Measurements from ENCODE around the gene FRMD4A.
"Not testable (repeated sequence)": the region's sequence is repeated elsewhere in the genome, so short reads cannot be mapped to it uniquely, and the experiment has no call there.

FRMD4A gene

DNA sequence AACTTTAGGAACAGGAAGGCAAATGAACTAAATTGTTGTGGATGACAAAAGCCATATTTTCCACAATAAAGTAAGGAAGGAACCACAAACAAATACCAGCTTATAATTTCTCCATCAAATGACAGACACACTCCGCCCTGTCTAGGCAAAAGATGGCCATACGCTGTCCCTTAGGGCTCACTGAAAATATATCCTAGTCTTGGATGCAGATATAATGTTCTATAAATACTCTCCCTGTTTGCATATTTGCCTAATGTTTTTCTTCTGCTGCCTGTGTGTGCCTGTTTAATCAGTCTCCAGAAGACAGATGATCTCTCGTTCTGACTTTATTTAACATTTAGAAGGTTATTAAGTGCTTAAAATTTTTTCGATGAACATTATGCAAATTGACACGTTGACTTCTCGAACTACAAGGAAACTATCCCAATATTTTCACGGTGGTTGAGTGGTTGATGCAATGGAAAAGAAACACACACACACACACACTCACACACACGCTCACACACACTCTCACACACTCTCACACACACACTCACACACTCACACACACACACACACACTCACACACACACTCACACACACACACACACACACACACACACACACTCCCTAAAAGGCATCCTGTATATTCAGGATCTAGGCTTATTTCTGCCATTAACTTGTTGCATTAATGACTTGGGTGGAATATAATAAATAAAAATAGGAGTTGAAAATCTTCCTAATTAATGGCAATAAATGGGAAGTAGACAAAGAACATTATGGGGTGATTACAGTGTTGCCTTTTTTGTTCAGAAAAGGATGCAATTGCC lies 446.9 kb downstream of the FRMD4A start:
- no peak for DNase-seq (ENCODE audit: low read depth, low spot score)

DNA sequence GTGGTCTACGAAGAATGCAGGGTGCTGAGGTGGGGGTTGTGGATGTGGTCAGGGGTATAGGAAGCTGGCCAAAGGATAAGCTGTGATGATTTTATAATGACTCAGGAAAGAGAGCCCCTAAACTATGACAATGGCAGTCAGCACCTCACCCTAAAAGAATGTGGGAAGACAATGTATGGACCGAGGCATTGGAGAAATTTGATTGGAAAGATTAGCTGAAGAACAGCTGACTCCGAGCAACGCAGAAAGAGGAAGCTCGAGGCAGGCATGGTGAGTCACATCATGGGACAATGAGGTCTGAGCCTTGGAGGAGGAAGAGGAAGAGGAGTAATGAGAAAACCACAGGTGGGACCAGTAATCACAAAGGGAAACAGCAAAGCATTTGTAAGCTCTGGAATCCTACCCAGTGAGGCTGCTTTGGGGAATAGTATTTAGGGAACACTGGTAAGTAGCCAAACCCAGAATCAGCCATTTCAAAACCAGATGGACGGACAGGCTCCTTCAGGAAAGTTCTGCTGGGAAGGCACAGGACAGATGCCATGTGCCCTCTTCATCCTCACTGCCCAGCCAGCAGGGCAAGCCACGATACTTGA lies 448.5 kb downstream of the FRMD4A start:
- no peak for DNase-seq (ENCODE audit: low read depth, low spot score)

DNA sequence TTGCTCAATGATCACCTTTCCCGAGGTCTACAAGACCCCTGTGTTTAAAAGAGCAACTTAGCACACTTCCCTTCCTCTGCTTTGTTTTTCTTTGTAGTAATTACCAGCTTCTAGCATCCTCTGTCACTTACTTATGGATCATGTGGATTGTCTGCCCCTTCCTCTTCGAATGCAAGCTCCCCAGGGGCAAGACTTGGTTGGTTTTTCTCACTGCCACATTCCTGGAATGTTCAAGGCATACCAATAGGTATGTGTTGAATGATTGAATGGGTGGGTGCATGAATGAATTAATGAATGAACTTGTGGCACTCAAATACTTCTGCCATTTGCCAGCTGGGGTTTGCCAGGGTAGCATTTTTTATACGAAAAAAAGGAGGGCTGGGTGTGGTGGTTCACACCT lies 450.0 kb downstream of the FRMD4A start:
- DNase-seq (ENCODE audit: low read depth, low spot score), result no peak

DNA sequence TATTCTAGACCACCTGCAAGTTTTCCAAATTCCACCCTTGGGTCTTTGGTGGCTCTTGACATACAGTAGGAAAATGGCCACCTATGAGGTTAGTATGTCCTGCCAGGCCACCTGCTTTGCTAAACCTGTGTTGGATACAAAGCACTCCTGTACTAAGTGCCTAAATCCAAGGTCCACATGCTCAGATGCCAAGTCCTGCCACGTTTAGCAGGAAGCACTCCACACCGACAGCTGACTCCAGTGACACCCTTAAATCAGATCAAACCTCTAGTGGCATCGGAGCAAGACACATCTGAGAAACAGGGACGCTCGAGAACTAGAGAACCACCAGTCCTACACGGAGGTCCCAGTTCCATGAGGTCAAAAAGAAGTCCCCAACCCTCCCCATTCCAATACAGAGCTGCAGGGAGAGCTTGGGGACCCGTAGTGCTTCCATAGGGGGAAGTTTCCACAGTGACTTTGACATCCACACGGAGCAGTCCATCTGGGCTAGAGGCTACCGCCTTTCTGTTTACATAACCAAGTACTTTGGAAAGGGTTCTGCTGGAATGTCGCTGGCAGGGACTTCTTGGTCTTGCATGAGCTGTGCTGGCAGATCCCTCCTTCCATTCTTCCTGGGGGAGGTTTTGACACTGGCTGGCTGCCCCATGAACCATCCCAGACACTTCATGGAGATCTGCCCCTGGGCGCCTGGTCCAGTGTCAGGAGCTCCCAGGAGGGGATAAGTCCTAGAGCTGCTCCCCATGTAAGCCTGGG lies 453.4 kb downstream of the FRMD4A start:
- no peak for DNase-seq (ENCODE audit: low read depth, low spot score)

DNA sequence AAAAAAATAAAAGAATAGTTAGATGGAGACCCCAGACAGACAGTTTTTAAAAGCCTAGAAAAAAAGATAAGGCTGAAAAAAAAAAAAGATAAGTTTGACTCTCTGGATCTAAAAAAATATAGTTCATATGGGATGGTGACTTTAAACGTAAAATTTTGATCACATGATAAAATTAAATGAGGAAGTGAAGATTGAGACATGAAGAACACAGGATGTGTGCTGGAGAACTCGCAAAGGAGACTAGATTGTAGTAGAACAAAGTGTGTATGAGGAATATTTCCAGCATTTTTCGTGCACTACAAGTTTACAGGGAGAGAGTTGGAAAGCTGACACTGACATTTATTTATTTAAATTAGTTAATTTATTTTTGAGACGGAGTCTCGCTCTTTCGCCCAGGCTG lies 457.5 kb downstream of the FRMD4A start:
- DNase-seq (ENCODE audit: low read depth, low spot score), result no peak

DNA sequence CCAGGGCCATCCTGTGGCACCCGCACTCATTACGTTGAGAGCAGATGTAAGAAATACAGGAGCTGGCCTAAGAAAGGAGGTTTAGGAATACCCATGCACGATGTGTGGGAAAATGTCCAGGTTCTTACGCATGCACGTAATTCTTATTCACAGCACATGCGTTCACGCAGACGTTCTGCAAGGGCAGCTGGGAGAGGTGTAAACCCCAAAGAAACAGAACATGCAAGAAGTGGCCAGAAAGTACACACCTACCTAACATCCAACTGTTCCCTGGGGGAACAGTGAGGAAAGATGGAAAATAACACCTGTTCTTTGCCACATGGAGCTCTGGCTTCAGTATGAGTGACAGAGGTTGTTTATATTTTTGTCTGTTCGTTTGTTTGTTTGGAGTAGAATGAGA lies 458.3 kb downstream of the FRMD4A start:
- no peak for DNase-seq (ENCODE audit: low read depth, low spot score)

DNA sequence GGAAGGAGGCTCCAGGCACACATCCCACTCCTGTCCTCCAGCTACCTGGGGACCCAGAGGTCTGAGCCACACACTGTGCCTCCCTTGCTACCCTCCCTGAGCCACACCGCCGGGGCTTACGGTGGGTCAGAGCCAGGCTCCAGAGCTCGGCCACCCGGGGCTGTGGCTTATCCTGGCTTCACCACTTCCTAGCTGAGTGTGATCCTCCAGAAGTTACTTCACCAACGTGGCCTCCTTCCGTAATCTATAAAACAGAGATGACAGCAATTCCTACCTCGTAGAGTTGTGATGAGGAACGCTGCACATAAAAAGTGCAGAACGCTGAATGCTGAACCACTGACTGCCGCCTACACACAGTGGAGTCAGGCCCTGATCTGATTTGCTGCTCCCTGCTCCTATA lies 458.9 kb downstream of the FRMD4A start:
- DNase-seq (ENCODE audit: low read depth, low spot score), result no peak

DNA sequence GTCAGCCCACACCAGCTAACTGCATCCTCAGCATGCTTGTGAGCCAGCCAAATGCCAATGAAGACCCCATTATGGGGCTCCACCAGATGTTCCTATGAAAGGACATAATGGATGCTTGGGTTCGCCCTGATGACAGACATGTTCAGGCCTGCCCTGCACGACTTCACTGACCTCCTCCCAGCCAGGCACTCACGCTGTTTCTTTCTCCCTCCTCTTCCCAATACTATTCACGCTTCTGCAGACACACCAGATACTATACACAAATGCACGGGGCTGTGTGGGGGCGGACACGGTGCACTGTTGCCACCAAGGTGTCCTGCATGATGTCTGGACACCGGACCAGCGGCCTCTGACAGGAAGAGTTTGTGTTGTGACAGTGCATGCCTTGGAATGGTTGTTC lies 459.7 kb downstream of the FRMD4A start:
- no peak for DNase-seq (ENCODE audit: low read depth, low spot score)

DNA sequence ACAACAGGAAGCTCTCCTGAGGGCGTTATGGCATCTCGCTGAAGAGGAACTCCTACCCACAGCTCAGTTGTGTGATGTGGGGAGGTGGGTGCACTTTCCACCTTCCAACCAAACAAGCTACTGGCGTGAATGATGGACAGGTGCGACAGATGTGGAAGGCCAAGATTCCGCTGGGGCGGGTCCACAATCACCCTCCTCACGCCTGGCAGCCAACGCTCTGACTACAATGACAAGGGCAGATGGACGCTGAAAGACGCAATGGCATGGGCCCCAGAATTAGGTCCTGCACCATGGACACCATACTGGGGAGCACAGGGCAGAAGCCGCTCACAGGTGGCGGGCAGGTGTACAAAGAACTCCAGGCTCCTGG lies 461.4 kb downstream of the FRMD4A start:
- no peak for DNase-seq (ENCODE audit: low read depth, low spot score)

DNA sequence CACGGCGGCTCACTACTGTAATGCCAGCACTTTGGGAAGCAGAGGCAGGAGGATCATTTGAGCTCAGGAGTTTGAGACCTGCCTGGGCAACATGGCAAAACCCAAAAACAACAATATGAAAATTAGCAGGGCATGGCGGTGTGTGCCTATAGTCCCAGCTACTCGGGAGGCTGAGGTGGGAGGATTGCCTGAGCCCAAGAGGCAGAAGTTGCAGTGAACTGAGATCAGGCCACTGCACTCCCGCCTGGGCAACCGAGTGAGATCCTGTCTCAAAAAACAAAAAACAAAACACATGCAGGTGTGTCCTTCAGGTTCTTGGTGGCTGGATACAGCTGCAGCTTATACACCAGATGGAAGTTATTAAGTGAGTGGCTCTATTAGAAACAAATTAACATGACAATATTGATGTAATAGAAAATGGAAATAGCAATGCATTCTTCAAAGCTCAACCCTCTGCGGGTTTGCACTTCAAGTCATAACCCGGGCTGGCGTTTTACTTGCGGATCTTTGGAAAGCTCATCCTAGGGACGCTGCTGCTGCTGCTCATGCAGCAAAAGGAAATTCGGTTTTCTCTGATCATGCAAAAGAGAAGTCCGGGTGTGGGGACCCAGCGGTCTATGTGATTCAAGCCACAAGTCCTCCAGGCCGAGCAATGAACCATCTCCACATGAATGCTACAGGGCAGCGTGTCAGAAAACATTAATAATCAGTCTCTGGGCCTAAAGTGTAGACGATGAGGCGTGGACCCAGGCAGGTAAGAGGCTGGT lies 462.0 kb downstream of the FRMD4A start:
- DNase-seq (ENCODE audit: low read depth, low spot score), result no peak

DNA sequence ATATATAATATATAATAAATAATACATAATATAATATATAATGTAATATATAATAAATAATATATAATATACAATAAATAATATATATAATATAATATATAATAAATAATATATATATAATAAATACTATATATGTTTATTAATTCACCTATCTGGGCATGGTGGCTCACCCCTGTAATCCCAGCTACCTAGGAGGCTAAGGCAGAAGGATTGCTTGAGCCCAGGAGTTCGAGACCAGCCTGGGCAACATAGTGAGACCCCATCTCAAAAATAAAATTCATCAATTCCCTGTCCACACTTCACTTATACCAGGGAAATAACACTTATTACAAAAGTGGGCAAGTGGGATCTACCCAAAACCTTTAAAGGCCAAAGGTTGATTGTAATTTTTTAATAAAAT lies 462.9 kb downstream of the FRMD4A start:
- DNase-seq (ENCODE audit: low read depth, low spot score), result no peak

DNA sequence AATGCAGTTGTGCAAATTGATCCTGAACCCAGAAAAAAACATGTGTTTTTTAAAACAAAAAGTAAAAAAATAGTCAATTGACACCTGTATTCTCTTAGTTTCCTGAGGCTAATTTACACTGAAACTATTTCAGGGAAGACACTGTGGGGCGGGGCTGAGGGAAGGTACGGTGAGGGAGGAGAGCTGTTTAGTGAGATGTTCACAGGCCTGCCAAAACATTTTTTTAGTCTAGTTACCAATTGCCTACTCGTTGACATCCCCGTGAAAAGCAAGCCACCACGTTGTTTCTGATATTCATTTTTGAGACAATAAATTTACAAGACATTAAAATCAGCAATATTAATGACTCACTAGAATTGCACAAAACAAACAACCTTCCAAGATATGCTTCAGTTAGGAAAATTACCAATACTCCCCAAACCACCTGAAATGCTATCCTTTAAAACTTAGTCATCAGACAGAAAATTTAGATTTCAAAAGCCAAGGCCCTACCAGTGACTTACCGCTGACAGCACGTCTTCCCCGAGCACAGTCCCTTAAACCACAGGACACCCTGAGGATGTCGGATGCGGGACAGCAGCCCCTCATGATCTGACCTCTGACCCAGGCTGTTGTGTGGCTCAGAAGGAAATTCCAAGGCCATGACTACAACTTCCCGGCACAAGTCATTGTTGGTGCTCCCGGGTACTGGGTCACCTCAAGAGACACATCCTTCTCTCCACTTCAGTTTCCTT lies 464.8 kb downstream of the FRMD4A start:
- DNase-seq (ENCODE audit: low read depth, low spot score), result no peak

DNA sequence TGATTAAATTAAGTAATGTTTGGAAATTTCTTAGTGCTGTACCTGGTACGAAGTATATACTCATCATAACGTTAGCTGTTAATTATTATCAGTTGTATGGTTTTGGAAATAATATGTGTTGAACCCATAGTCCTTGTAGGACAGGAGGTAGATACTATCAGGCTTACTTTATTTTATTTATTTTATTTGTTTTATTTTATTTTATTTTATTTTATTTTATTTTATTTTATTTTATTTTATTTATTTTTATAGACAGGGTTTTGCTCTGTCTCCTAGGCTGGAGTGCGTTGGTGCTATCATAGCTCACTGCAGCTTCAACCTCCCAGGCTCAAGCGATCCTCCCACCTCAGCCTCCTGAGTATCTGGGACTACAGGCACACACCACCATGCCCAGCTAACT lies 465.5 kb downstream of the FRMD4A start:
- not testable (repeated sequence) for DNase-seq (ENCODE audit: low read depth, low spot score)

DNA sequence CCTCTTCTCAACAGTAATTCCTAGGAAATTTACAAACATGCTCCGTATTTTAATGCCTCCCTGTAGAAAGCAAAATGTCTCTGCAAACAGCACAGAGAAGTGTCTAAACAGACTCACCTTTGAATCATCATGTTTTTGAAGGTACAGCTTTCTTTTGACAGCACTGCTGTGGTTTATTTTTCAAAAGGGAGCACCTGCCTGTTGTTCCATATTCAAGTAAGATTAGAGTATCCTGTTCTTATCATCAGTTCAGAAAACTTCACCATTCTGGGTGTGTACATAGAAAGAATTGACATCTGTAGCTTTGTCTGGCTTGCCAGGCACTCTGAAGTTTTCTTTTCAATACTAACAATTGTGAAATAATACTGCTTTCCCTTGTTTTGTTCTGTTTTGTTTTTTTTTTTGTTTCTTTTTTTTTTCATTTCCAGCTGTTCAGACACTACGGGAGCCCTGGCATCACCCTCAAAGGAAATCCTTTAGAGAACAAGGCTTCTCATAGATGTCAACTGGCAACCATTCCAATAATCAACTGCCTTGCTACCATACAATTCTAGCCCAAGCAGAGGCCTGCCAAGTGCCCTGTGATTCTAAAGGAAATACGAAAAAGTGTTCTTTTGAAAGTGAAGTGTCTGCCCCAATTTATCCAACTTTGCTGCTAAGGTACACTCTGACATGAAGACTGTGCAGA lies 468.0 kb downstream of the FRMD4A start:
- no peak for DNase-seq (ENCODE audit: low read depth, low spot score)

DNA sequence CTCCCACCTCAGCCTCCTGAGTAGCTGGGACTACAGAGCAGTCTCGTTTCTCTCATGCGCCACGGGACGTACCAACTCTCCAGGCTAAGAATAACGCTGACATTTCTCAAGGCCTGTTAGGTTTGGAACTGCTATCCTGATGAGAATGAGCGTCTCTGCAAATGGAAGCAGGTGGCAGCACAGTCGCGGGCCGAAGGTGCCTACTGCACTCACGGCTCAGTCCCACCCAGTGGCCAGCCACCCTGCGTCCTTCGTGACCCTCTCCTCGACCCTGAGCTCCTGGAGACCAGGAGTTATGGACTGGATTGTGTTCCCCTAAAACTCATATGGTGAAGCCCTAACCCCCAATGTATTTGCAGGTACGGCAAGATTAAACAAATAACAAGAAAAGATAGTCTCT lies 469.8 kb downstream of the FRMD4A start:
- DNase-seq (ENCODE audit: low read depth, low spot score), result no peak

DNA sequence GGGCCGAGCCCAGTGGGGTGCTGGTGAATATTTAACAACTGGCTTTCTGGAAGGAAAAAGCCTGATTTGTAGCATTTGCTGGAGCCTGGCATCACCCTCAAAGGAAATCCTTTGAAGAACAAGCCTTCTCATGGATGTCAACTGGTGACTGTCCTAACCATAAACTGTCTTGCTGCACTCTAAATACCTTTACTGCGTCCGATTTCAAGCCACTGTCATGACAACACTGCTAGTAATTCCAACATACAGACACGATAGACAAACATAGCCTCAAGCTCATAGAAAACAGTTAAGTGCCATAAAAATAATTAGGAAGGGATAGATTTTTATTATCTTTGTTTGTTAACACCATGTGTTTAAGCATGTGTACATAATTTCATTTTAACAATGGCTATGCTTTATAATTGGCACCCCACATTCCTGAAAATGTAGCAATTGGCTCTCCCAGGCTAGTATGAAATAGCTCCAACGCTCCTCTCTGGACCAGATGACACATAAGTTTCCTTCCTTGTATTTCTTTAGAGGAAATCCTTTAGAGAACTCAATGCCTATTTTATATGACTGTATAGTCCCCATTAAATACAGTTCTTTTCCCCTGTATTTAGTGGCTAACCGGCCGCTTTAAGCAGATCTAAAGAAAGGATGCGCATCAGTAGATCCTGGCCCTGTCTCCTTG lies 470.6 kb downstream of the FRMD4A start:
- DNase-seq (ENCODE audit: low read depth, low spot score), result no peak

DNA sequence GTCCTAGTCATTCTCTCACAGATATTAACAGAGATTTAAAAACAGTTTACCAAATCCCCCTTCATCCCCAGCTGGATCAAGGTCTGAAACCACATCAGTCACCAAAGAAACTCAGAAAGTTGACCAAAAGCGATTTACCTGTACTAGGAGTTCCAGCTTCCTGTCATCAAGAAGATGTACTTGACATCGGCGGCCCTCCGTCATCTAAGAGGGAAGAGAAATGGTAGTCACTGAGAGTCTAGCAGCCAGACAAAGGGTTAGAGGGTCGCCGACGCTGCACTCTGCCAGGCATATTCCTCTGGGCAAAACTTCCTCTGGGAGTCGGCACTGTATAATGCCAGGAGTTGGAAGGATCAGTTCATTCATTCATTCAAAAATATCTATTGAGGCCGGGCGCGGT lies 472.0 kb downstream of the FRMD4A start:
- DNase-seq (ENCODE audit: low read depth, low spot score), result no peak

DNA sequence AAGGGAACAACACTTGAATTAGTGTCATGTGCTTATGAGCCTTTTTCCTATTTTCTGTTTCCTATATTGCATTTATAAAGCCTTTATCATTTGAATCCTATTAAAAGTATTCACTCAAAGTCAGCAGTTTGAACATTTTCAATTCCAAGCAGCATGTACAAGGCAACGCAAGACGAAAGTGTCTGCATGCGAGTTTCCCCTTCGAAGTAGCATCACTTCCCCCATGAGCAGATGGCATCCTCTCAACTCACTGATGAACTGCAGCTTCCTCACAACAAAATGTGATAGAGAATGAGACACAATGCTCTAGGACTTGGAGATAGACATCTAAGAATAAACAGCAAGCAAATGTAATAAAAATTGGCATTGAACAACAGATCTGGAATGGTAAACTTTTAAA lies 473.3 kb downstream of the FRMD4A start:
- no peak for DNase-seq (ENCODE audit: low read depth, low spot score)

DNA sequence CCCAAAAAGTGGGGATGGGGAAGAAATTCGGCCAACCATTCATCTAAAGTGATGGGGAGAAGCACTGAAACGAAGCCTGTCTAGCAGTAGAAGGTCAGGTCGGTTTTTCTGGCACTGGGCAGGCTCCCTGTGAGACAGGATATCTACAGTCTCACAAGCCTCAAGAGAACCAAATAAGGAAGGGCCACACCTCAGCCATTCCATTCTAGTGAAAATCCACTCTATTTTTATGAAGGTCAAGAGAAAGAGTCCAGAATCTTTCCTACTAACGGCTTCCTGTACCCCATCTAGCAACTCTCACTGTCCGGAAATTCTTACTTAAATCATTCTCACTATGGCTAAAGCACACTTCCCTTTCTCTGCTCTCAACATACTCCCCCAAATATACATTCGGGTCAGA lies 476.9 kb downstream of the FRMD4A start:
- no peak for DNase-seq (ENCODE audit: low read depth, low spot score)

DNA sequence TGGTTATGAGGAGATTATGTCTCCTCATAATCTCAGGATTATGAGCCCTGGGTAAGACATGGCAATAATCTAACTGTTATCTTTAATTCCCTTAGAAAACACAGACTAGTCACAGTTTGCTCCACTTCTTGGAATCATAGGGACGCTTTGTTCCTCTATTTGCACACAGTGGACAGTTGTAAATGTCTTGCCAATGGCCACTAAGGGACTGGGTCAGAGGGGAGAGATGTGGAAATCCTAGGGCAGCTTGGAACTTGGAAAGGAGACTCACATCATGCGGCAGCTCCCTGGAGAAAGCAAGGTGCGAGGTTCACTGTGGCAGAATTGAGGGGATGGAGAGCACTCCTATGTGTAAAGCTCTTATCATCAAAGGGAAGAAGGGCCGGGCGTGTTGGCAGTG lies 477.9 kb downstream of the FRMD4A start:
- DNase-seq (ENCODE audit: low read depth, low spot score), result no peak

Measured in activated naive CD8-positive, alpha-beta T cell treated with anti-CD3 and anti-CD28 coated beads, Interleukin-2, amount 50 U/mL, for 16 hours (primary cell).